ENCODE measurements around the gene LCTL.
A peak's percentile ranks its signal among the peaks of the same experiment; 100 is the strongest.

The LCTL gene, protein sequence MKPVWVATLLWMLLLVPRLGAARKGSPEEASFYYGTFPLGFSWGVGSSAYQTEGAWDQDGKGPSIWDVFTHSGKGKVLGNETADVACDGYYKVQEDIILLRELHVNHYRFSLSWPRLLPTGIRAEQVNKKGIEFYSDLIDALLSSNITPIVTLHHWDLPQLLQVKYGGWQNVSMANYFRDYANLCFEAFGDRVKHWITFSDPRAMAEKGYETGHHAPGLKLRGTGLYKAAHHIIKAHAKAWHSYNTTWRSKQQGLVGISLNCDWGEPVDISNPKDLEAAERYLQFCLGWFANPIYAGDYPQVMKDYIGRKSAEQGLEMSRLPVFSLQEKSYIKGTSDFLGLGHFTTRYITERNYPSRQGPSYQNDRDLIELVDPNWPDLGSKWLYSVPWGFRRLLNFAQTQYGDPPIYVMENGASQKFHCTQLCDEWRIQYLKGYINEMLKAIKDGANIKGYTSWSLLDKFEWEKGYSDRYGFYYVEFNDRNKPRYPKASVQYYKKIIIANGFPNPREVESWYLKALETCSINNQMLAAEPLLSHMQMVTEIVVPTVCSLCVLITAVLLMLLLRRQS

GRCh38 chr15:66565741-66566144 lies at the start of gene LCTL:
TSS of gene LCTL (minus strand) at chr15:66565998. CDS start at chr15:66565365, 633 bp downstream.
- DNase-seq (ENCODE audit: low read depth in 2 of 3, low spot score in 1 of 3), result no peak

GRCh38 chr15:66614951-66615760 lies 49.4 kb upstream of the LCTL start:
- no peak for DNase-seq (ENCODE audit: low read depth in 2 of 3, low spot score in 1 of 3)

- DNase-seq (ENCODE audit: low read depth in 2 of 3, low spot score in 1 of 3), result no peak
Observed at GRCh38 chr15:66614456-66614855, 48.7 kb upstream of the LCTL start.

DNA sequence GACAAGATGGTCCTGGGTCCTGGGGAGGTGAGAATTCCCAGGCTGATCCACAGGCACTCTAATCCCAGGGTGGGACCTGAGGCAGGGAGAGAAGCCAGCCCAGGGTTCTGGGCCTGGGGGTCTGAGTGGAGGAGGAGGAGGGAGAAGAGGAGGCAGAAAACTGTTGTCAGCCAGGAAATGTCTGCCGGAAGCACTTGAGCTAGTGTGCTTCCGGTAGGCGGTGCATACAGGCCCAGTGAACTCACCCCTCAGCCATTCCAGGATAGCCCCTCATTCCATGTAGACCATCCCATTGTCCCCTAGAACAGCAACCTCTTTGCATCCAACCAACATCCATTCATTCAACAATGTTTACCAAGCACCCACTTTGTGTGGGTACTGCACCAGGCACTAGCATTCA lies 47.9 kb upstream of the LCTL start:
- DNase-seq (ENCODE audit: low read depth in 2 of 3, low spot score in 1 of 3), result no peak

GRCh38 chr15:66611257-66612053 lies 45.7 kb upstream of the LCTL start:
- no peak for DNase-seq (ENCODE audit: low read depth in 2 of 3, low spot score in 1 of 3)

DNA sequence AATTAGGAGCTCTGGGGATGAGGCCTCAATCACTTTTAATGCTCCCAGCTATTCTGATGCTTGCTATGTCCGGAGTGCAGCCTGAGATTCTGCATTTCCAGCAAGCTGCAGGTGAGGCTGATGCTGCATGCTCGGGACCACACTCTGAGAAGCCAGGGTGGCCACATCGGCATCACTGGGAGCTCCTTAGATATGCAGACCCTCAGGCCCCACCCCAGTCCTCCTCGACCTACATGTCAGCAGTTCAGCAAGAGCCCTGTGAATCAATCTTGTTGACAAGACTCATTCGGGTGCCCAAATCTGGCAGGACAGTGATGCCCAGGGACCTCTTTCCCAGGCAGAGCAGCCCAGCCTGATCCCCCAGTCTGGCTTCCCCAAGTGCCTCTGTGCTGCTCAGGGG lies 44.1 kb upstream of the LCTL start:
- no peak for DNase-seq (ENCODE audit: low read depth in 2 of 3, low spot score in 1 of 3)

- no peak for DNase-seq (ENCODE audit: low read depth in 2 of 3, low spot score in 1 of 3)
Observed at GRCh38 chr15:66608881-66609280, 43.1 kb upstream of the LCTL start.

DNA sequence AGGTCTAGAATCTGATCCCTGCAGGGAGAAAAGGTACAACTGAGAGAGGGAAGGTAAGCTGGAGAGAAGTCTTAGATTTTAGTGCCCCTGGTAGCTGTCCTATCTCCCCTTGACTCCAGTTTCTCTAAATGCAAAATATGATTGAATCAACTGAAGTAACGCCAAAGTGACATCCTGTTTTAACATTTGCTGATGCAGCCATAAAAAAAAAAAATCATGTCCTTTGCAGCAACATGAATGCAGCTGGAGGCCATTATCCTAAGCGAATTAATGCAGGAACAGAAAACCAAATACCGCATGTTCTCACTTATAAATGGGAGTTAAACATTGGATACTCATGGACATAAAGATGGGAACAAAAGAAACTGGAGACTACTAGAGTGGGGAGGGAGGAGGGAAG lies 42.4 kb upstream of the LCTL start:
- no peak for DNase-seq (ENCODE audit: low read depth in 2 of 3, low spot score in 1 of 3)

DNA sequence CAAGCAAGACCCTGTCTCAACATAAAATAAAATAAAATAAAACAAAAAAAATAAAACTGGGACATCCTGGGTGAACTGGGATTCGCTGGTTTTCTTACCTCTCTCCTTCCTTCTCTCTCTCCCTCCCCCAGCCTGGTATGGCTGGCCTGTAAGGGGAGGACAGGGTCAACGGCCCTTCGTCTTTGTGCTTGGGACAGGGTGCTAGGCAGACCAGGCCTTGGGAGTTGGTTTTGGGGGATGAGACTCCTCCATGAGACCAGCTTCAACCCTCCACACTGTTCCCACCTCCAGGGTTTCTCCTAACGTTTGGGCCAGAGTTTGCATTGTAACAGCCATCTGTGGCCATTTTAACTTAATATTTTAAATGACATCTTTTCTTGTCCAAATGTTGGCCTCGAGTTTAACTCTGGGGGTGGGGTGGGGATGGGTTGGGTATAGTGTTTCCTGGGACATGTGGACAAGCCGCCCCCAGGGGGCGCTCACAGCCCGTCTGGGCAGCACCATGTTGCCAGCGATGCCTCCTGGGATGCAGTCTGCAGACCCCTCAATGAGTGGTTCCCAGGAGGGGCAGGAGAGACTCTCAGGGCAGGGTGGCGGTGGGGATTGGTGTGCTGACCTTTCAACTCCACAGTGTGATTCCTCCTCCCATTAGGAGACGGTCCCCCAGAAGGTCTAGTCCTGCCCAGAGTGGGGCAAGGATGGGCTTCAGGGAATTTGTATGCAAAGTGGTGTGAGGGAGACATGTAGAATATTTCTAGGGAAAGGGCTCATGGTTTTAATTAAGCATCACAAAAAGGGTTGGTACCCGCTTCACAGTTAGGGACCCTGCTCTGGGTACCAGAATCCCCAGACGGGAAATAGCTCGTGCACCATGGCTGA lies 37.7 kb upstream of the LCTL start:
- peak; percentile 31 to 54 (median 42) for DNase-seq (ENCODE audit: low read depth in 2 of 3, low spot score in 1 of 3)

DNA sequence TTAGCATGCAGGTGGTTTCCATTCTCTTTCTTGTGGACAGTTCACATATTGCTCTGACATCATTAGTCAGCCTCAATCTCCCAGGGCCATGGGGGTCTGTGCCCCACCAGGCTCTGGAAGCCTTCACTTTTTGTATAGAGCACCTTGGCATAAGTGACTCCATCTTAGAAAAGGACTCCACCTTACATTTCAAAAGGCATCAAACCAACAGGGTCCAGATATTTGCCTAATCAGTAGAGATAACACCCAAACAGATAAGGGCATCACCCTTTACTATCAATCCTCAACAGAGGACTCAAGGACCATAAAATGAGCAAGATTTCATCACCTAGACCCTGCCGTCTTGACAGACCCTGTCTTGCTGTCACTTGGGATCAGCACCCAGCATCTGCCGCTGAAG lies 35.7 kb upstream of the LCTL start:
- no peak for DNase-seq (ENCODE audit: low read depth in 2 of 3, low spot score in 1 of 3)

GRCh38 chr15:66600240-66600627 lies 34.4 kb upstream of the LCTL start:
- no peak for DNase-seq (ENCODE audit: low read depth in 2 of 3, low spot score in 1 of 3)

GRCh38 chr15:66599536-66600239 lies 33.9 kb upstream of the LCTL start:
- DNase-seq (ENCODE audit: low read depth in 2 of 3, low spot score in 1 of 3), result no peak

GRCh38 chr15:66598095-66598815 lies 32.5 kb upstream of the LCTL start:
- DNase-seq (ENCODE audit: low read depth in 2 of 3, low spot score in 1 of 3), result no peak

- no peak for DNase-seq (ENCODE audit: low read depth in 2 of 3, low spot score in 1 of 3)
Observed at GRCh38 chr15:66595931-66596545, 30.2 kb upstream of the LCTL start.

DNA sequence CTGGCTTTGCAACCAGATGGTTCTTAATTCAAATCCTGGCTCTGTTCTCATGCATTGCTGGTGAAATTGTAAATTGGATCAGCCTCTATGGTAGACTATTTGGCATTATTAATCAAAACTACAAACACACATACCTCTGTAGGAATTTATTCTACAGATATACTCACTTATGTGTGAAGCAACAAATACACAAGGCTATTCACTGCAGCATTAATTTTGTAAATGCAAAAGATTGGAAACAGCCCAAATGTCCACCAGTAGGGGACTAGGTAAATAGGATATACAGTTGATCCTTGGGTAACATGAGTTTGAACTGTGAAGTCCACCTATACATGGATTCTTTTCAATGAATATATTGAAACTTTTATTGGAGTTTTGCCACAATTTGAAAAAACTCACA lies 29.5 kb upstream of the LCTL start:
- DNase-seq (ENCODE audit: low read depth in 2 of 3, low spot score in 1 of 3), result no peak

DNA sequence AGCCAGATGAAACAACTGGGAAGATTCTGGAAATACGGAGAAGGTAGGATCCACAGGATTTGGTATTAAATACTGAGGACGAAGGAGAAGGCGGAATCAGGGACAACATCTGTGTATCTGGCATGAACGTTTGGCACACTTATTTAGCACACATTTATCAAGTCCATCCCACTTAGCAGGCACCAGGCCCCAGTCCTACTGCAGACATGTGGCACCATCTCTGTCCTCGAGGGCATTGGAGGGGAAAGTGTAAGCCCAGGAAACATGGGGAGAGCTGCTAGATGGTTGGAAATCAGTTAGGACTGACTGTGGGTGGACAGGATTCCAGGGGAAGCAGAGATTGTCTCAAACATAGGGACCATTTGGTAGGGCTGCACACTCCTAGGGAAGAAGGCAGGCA lies 29.0 kb upstream of the LCTL start:
- DNase-seq (ENCODE audit: low read depth in 2 of 3, low spot score in 1 of 3), result no peak

- DNase-seq (ENCODE audit: low read depth in 2 of 3, low spot score in 1 of 3), result no peak
Observed at GRCh38 chr15:66594344-66594743, 28.5 kb upstream of the LCTL start.

- DNase-seq (ENCODE audit: low read depth in 2 of 3, low spot score in 1 of 3), result no peak
Observed at GRCh38 chr15:66593219-66593780, 27.5 kb upstream of the LCTL start.

Data from stimulated activated CD4-positive, alpha-beta T cell treated with anti-CD3 and anti-CD28 coated beads, Interleukin-12 subunit alpha, Interleukin-12 subunit beta, amount 100 ng/mL, for 48 hours (primary cell).